Upper lobe of right lung (tissue), 1 donor: ENCODE measurements around the gene SAMM50. TPM values are rescaled to one million over a fixed set of nuclear protein-coding genes. Genes with fewer than 3 reads are reported as not detected.
A peak's percentile ranks its signal among the peaks of the same experiment; 100 is the strongest.

Source experiments
- ATAC-seq: fragments of 200-7000 bp; cut with Tn5 transposase; one replicate; pipeline ENCODE4 v1.9.1; 2020; ENCODE audit warnings: mild to moderate bottlenecking, moderate library complexity
- DNase-seq: peaks from one replicate; pipeline ENCODE4 v3.0.0-alpha.2; 2020
- H3K27ac ChIP-seq: fragments of 200-600 bp; one replicate; pipeline ENCODE4 v1.8.0; 2022
- H3K27me3 ChIP-seq: fragments of 200-600 bp; one replicate; pipeline ENCODE4 v1.8.0; 2022; ENCODE audit warnings: mild to moderate bottlenecking
- H3K36me3 ChIP-seq: fragments of 200-600 bp; one replicate; pipeline ENCODE4 v1.8.0; 2022
- H3K4me1 ChIP-seq: fragments of 200-600 bp; one replicate; pipeline ENCODE4 v1.8.0; 2022
- H3K4me3 ChIP-seq: fragments of 200-600 bp; one replicate; pipeline ENCODE4 v1.8.0; 2022; ENCODE audit warnings: mild to moderate bottlenecking
- H3K9me3 ChIP-seq: fragments of 200-600 bp; one replicate; pipeline ENCODE4 v1.8.0; 2022
- CTCF ChIP-seq: fragments of 200-600 bp; IDR thresholded peaks from one replicate; pipeline ENCODE4 v1.8.0; 2022; ENCODE audit warnings: antibody characterized with exemption
- intact Hi-C: fragments of 100-400 bp; cut with DNase I; formaldehyde crosslinking; loops from one replicate; pipeline ENCODE4 v1.11.0; 2022
- total RNA-seq: library from RNA; stranded (reverse); fragmentation: NEBNext Ultra II Directional; extraction: Animal tissue kit (Norgen Biotek cat#: 25700); gene quantifications from one replicate; pipeline ENCODE4 v1.2.1, GENCODE V29; 2021
- donor health status: DM: no; HTN: yes; CAD: no; lungs with severe emphysema.

Gene SAMM50
- total RNA-seq, 1 donor from 2014 or later = 25.7 TPM

- H3K27ac ChIP-seq = peak within 1 kb of the TSS; percentile 88
These were observed 69.2 kb downstream of the SAMM50 start, which contains the start of gene PARVB for GRCh38 chr22:44024288-44024921. Gene PARVB (plus strand): TSS chr22:44024302. CDS start chr22:44024340, 38 bp downstream.

DNA sequence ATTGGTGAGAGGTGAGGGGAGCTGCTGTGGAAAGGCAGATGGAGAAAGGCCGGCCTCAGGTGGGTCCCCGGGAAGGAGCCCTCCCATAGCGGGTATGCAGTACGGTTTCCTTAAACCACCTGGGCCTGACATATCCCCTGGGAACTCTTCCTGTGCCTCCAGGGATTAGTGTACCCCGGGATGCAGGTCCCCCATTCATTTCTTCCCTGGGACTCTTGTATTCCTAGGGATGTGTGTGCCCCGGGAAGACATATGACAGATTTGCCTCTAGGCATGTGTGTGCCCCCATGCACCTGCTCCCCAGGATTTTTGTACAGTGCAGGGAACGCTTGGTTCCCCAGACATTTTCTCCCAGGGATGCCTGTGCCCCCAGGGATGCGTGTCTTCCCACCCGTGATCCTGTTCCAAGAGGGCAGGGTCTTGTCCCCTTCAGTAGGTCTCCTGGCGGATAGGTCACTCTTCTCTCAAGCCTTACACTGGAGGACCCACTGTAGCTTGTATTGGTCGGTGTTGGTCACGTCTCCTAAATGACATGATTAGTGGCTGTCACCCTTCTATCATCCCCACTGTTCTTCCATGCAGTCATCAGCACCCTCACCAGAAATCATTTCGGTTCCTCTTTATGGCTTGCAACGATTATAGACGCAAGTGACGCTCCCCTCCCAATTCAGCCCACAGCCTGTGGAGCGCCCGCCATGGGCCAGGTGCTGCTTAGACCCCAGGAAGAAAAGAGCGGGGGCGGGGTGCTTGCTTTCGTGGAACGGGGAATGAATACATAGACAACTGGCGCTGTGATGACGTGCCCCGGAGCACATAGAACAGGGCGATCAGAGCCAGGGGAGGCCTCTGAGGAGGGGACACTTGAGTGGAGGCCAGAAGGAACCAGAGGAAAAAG lies 70.2 kb downstream of the SAMM50 start:
- no peaks in the 10 kb centered on the region for H3K27me3 ChIP-seq
- peak overlapping the region; percentile 66 for H3K4me3 ChIP-seq
- TF ChIP-seq CTCF = no peak
- intact Hi-C loops = no loop called here
- DNase-seq (peak; percentile 68), ATAC-seq (peak; percentile 44)
- H3K9me3 ChIP-seq = no peaks in the 10 kb centered on the region
- peaks cover 23% of the 10 kb centered on the region for H3K4me1 ChIP-seq
- H3K36me3 ChIP-seq = no peaks in the 10 kb centered on the region
- H3K27ac ChIP-seq = peak overlapping the region; percentile 88

More at GRCh38 chr22:44024288-44024921, 69.2 kb downstream of the SAMM50 start, which contains the start of gene PARVB:
- Histone ChIP-seq H3K36me3 (no peaks in the 10 kb centered on the region), H3K27me3 (no peaks in the 10 kb centered on the region), H3K9me3 (no peaks in the 10 kb centered on the region), H3K4me3 (peak within 1 kb of the TSS; percentile 66), H3K4me1 (peaks cover 19% of the 10 kb centered on the region)
- DNase-seq = peak; percentile 70
- peak; percentile 25 for ATAC-seq
- intact Hi-C loops = no loop called here
- TF ChIP-seq CTCF = no peak

- ATAC-seq = no peak
- peaks cover 30% of the 10 kb centered on the region for H3K4me1 ChIP-seq
These were observed 70.9 kb downstream of the SAMM50 start for GRCh38 chr22:44026066-44026629.

DNA sequence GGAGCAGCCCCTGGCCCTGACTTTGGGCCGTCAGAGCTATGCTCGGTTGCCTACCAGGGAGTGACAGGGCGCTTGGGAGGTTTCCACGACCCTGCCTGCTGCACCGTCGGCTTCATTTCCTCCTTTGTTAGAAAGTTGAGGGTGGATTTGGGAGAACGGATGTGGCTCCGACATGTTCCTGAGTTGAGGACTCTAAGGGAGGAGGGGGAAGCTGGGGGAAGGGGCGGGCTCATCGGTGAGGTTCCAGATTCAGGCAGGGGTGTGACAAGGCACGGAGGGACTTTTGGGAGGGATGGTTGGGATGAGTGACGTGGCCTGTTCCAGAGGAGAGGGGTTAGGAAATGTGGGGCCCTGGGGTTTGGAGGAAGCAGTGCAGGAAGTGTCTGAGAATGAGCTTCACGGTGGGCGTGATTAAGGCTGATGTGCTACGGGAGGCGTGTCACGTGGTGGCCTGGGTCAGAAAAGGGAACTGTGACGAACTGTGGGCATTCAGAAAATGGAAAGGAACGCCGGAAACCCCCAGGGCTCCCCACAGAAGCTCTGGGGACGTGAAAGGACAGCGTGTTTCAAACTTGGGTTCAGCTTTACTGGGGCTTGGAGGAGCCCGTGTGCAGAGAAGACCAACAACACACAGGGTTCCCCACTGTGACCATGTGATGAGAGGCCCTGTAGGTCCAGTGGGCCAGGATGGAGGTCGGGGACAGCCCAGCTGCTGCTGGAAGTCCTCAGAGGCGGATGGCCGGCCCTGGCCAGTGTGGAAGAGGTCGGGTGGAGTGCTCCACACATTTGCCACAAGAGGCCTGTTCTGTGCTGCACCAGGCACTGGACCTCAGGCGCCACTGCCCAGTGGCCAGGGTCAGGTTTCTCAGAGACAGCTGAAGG lies 71.6 kb downstream of the SAMM50 start:
- Histone ChIP-seq H3K27me3 (no peaks in the 10 kb centered on the region), H3K4me1 (peaks cover 31% of the 10 kb centered on the region), H3K9me3 (no peaks in the 10 kb centered on the region), H3K36me3 (no peaks in the 10 kb centered on the region), H3K4me3 (peak overlapping the region; percentile 36), H3K27ac (peak overlapping the region; percentile 88)
- TF ChIP-seq CTCF = no peak
- peak; percentile 88 for DNase-seq
- peak; percentile 82 for ATAC-seq
- intact Hi-C loops = no loop called here

More at GRCh38 chr22:44026066-44026629, 70.9 kb downstream of the SAMM50 start:
- Histone ChIP-seq H3K27me3 (no peaks in the 10 kb centered on the region), H3K4me3 (peak overlapping the region; percentile 36), H3K9me3 (no peaks in the 10 kb centered on the region), H3K27ac (peak overlapping the region; percentile 88), H3K36me3 (no peaks in the 10 kb centered on the region)
- intact Hi-C loops = no loop called here
- no peak for DNase-seq
- TF ChIP-seq CTCF = no peak

GRCh38 chr22:44028091-44028490 lies 72.8 kb downstream of the SAMM50 start:
- H3K27ac ChIP-seq = peak overlapping the region; percentile 88
- intact Hi-C loops = no loop called here
- TF ChIP-seq CTCF = no peak

More at GRCh38 chr22:44028091-44028490, 72.8 kb downstream of the SAMM50 start:
- Histone ChIP-seq H3K27me3 (no peaks in the 10 kb centered on the region), H3K9me3 (no peaks in the 10 kb centered on the region), H3K4me3 (no peak overlapping the region), H3K36me3 (no peaks in the 10 kb centered on the region), H3K4me1 (peaks cover 30% of the 10 kb centered on the region)
- ATAC-seq = no peak
- no peak for DNase-seq
